ENCODE measurements around the gene ARPC4.

DNA sequence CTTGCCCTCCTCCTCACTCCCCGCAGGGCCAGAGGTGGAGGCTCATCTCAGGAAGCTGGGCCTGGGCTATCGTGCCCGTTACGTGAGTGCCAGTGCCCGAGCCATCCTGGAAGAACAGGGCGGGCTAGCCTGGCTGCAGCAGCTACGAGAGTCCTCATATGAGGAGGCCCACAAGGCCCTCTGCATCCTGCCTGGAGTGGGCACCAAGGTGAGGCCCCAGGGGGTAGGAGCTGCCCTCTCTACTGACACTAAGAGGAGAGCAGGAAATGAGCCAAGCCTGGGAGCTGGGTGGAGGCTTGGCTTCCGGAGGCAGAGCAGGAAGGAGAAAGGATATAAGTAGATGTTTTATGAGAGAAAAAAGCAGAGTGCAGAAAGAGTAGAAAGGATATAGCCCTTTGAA lies 38.2 kb upstream of the ARPC4 start:
- TF ChIP-seq, protein P1, sequence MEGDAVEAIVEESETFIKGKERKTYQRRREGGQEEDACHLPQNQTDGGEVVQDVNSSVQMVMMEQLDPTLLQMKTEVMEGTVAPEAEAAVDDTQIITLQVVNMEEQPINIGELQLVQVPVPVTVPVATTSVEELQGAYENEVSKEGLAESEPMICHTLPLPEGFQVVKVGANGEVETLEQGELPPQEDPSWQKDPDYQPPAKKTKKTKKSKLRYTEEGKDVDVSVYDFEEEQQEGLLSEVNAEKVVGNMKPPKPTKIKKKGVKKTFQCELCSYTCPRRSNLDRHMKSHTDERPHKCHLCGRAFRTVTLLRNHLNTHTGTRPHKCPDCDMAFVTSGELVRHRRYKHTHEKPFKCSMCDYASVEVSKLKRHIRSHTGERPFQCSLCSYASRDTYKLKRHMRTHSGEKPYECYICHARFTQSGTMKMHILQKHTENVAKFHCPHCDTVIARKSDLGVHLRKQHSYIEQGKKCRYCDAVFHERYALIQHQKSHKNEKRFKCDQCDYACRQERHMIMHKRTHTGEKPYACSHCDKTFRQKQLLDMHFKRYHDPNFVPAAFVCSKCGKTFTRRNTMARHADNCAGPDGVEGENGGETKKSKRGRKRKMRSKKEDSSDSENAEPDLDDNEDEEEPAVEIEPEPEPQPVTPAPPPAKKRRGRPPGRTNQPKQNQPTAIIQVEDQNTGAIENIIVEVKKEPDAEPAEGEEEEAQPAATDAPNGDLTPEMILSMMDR (IDR thresholded peaks at IDR 0.05) = no peak
- TF ChIP-seq ZNF416 (CRISPR knock-in tag; IDR thresholded peaks at IDR 0.05) = no peak
- TF ChIP-seq, protein P2, sequence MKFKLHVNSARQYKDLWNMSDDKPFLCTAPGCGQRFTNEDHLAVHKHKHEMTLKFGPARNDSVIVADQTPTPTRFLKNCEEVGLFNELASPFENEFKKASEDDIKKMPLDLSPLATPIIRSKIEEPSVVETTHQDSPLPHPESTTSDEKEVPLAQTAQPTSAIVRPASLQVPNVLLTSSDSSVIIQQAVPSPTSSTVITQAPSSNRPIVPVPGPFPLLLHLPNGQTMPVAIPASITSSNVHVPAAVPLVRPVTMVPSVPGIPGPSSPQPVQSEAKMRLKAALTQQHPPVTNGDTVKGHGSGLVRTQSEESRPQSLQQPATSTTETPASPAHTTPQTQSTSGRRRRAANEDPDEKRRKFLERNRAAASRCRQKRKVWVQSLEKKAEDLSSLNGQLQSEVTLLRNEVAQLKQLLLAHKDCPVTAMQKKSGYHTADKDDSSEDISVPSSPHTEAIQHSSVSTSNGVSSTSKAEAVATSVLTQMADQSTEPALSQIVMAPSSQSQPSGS (CRISPR knock-in tag; IDR thresholded peaks at IDR 0.05; ENCODE audit: borderline replicate concordance, low read depth) = no peak
- no peak for TF ChIP-seq ELF4 (CRISPR knock-in tag; IDR thresholded peaks at IDR 0.05; ENCODE audit: low read depth)
- no peak for TF ChIP-seq TEAD1 (CRISPR knock-in tag; IDR thresholded peaks at IDR 0.05)
- TF ChIP-seq, protein P3, sequence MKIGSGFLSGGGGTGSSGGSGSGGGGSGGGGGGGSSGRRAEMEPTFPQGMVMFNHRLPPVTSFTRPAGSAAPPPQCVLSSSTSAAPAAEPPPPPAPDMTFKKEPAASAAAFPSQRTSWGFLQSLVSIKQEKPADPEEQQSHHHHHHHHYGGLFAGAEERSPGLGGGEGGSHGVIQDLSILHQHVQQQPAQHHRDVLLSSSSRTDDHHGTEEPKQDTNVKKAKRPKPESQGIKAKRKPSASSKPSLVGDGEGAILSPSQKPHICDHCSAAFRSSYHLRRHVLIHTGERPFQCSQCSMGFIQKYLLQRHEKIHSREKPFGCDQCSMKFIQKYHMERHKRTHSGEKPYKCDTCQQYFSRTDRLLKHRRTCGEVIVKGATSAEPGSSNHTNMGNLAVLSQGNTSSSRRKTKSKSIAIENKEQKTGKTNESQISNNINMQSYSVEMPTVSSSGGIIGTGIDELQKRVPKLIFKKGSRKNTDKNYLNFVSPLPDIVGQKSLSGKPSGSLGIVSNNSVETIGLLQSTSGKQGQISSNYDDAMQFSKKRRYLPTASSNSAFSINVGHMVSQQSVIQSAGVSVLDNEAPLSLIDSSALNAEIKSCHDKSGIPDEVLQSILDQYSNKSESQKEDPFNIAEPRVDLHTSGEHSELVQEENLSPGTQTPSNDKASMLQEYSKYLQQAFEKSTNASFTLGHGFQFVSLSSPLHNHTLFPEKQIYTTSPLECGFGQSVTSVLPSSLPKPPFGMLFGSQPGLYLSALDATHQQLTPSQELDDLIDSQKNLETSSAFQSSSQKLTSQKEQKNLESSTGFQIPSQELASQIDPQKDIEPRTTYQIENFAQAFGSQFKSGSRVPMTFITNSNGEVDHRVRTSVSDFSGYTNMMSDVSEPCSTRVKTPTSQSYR (CRISPR knock-in tag; IDR thresholded peaks at IDR 0.05) = no peak
- TF ChIP-seq, protein P4, sequence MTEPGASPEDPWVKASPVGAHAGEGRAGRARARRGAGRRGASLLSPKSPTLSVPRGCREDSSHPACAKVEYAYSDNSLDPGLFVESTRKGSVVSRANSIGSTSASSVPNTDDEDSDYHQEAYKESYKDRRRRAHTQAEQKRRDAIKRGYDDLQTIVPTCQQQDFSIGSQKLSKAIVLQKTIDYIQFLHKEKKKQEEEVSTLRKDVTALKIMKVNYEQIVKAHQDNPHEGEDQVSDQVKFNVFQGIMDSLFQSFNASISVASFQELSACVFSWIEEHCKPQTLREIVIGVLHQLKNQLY (CRISPR knock-in tag; IDR thresholded peaks at IDR 0.05) = no peak

Data from WTC11 (cell line).